Gastroesophageal sphincter (tissue), 4 donors: Measurements from ENCODE around the gene C1QTNF8. TPM values are rescaled to one million over a fixed set of nuclear protein-coding genes. Genes with fewer than 3 reads are reported as not detected.

Source experiments
- total RNA-seq, 4 donors: library from RNA; depleted of rRNA; stranded (reverse); fragments of >200 nt; gene quantifications; one replicate each; pipeline ENCODE4 v1.1.0, GENCODE V29; 2016

C1QTNF8 gene
- total RNA-seq, 4 donors from 2014 or later = not detected

Other genes starting within 250 kb of the C1QTNF8 start
- gene LMF1, start 125.3 kb downstream of the C1QTNF8 start, total RNA-seq = 10 to 100 TPM; 13.7 to 57.3 (median 20.9) TPM
- gene SOX8, start 114.5 kb downstream of the C1QTNF8 start, total RNA-seq = 1 to 10 TPM; 2.0 to 4.5 (median 3.6) TPM
- gene SSTR5, start 23.5 kb downstream of the C1QTNF8 start, total RNA-seq = not detected
- gene CACNA1H, start 56.9 kb upstream of the C1QTNF8 start, total RNA-seq = 100 to 1,000 TPM; 133 to 330 (median 173) TPM
- 1 to 10 TPM in 1 of 4 donors, under 1 TPM in 1, not detected in 2; 0.31 to 3.0 TPM for gene TPSG1, start 129.0 kb upstream of the C1QTNF8 start, total RNA-seq
- 100 to 1,000 TPM in 2 of 4 donors, 10 to 100 TPM in 2; 27.8 to 142 (median 91.8) TPM for gene TPSB2, start 133.9 kb upstream of the C1QTNF8 start, total RNA-seq
- gene TPSAB1, start 144.5 kb upstream of the C1QTNF8 start, total RNA-seq = 10 to 100 TPM; 39.8 to 94.6 (median 63.9) TPM
- gene TPSD1, start 159.8 kb upstream of the C1QTNF8 start, total RNA-seq = 1 to 10 TPM in 3 of 4 donors, not detected in 1; 2.8 to 6.4 (median 3.7) TPM
- gene UBE2I, start 213.4 kb upstream of the C1QTNF8 start, total RNA-seq = 10 to 100 TPM; 53.3 to 95.9 (median 76.9) TPM
- gene BAIAP3, start 237.4 kb upstream of the C1QTNF8 start, total RNA-seq = 10 to 100 TPM in 1 of 4 donors, 1 to 10 TPM in 3; 1.1 to 14.2 (median 3.0) TPM